HuH-7.5 (cell line): ENCODE data around the gene FHOD1.
A peak's percentile ranks its signal among the peaks of the same experiment; 100 is the strongest.

Source experiments
- DNase-seq: peaks from one replicate; pipeline ENCODE4 v3.0.0; 2011; ENCODE audit warnings: low spot score

The FHOD1 gene

GRCh38 chr16:67234180-67234597 lies 13.1 kb downstream of the FHOD1 start:
- no peak for DNase-seq

- no peak for DNase-seq
Observed at GRCh38 chr16:67233596-67233995, 13.7 kb downstream of the FHOD1 start.

GRCh38 chr16:67230809-67231660 lies 16.2 kb downstream of the FHOD1 start:
- no peak for DNase-seq

GRCh38 chr16:67229906-67230808 lies 17.1 kb downstream of the FHOD1 start:
- no peak for DNase-seq

- DNase-seq: no peak
Observed at GRCh38 chr16:67228905-67229304, 18.4 kb downstream of the FHOD1 start.

GRCh38 chr16:67228034-67228785 lies 19.1 kb downstream of the FHOD1 start:
- no peak for DNase-seq

GRCh38 chr16:67227567-67227921 lies 19.7 kb downstream of the FHOD1 start:
- DNase-seq: no peak

GRCh38 chr16:67226804-67227566 lies 20.3 kb downstream of the FHOD1 start, which contains the start of gene TMEM208:
Gene TMEM208, plus strand, starts transcription at chr16:67227130. Its CDS starts 89 bp downstream, at chr16:67227219.
- peak; percentile 96 for DNase-seq

- no peak for DNase-seq
Observed at GRCh38 chr16:67226295-67226803, 20.9 kb downstream of the FHOD1 start.

GRCh38 chr16:67223992-67224391 lies 23.3 kb downstream of the FHOD1 start:
- no peak for DNase-seq

GRCh38 chr16:67216612-67217490 lies 30.4 kb downstream of the FHOD1 start:
- DNase-seq: no peak

GRCh38 chr16:67215706-67216105 lies 31.6 kb downstream of the FHOD1 start:
- no peak for DNase-seq

- no peak for DNase-seq
Observed at GRCh38 chr16:67213197-67214019, 33.9 kb downstream of the FHOD1 start.

- no peak for DNase-seq
Observed at GRCh38 chr16:67212766-67213165, 34.5 kb downstream of the FHOD1 start.

GRCh38 chr16:67211674-67212073 lies 35.6 kb downstream of the FHOD1 start:
- DNase-seq: no peak

GRCh38 chr16:67210069-67210937 lies 37.0 kb downstream of the FHOD1 start:
- no peak for DNase-seq

GRCh38 chr16:67209565-67209964 lies 37.7 kb downstream of the FHOD1 start:
- DNase-seq: no peak
